SHP77 treated with DMSO at 0.1 percent for 48 hours (cell line): ENCODE measurements around the gene MARCHF2.

Source experiments
- DNase-seq: peaks from one replicate; lab custom pipeline; 2025; lab: John Stamatoyannopoulos, UW

The MARCHF2 gene

DNA sequence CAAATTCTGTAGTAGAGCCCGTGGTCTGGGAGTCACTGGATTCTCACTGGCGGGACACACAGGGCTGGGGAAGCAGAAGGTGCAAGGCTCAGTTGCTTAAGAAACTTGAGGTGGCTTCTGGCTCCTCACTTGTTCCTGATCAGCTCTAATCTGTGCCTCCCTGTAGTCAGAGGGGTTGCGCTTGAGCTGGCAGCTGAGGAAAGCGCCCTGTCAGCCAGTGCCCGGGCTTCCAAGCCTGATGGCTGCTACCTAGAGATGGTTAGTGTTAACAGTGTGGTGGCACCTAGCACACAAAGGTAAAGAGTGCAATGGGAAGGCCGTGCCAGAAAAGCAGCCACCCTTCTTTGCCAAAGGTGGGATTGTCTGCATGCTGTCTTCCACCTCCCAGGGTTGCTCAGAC is 40.5 kb downstream of the MARCHF2 start:
- no peak for DNase-seq

DNA sequence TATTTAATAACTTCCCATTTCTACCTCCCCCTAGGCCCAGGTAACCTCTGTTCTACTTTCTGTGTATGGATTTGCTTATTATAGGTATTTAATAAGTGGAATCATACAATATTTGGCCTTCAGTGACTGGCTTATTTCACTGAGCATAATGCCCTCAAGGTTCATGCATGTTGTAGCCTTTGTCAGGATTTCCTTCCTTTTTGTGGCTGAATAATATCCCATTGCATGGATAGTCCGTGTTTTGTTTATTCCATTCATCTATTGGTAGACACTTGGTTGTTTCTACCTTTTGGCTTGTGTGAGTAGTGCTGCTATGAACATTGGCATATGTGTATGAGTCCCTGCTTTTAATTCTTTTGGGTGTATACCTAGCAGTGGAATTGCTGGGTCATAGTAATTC is 41.1 kb downstream of the MARCHF2 start:
- DNase-seq: no peak

- no peak for DNase-seq
These were observed 41.9 kb downstream of the MARCHF2 start for GRCh38 chr19:8455018-8455417.

DNA sequence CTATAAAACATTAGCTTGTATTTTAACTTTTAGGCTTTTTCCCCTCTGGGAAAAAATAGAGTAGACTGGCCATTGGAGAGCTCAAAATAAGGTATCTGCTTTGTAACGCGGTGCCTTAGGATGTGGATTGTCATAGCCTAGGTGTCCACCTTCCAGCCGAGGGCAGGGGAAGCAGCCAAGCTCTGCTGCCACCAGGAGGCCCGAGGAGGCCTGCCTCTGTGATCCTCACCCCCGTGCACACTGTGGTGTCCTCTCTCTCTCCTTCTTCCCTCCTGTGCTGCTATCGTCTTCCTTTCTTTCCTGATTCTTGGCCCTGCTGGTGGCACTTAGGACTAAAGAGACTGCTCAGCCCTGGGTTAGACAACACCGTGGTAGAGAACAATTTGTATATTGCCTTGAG is 43.0 kb downstream of the MARCHF2 start:
- DNase-seq: no peak

- DNase-seq: no peak
These were observed 44.1 kb downstream of the MARCHF2 start for GRCh38 chr19:8457209-8457608.

DNA sequence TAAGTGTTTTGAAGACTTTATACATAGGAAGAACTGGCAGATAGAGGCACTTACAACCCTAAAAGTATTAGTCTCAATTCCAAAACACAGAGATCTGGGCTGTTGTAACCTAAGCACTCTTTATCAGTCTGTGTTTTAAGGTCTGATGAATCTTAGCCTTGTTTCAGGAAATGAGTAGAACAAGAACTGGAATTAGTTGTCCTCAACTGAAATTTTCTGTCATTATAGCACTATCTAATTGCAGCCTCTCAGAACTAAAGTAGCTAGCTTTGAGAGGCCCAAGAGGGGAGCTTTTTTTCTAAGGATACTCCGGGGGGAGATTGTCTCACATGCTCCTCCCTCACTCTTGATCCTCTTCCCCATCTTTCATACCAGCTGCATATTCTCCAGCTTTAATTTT is 44.7 kb downstream of the MARCHF2 start:
- no peak for DNase-seq

- no peak for DNase-seq
These were observed 45.3 kb downstream of the MARCHF2 start for GRCh38 chr19:8458380-8458779.

DNA sequence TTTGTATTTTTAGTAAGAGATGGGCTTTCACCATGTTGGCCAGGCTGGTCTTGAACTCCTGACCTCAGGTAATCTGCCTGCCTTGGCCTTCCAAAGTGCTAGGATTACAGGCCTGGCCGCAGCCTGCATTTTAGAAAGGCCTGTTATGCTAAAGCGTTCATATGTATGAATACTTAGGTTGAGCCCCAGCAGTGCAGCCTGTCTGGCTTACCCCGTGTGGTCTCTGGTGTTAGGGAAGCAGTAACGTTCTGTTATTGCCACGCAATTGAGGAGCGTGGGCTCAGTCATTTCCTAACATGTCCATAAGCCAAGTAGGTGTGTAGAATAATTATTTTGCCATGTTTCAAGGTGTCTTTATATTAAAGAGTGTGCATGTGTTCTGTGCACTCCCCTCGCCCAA is 46.0 kb downstream of the MARCHF2 start:
- DNase-seq: no peak

- no peak for DNase-seq
These were observed 46.6 kb downstream of the MARCHF2 start for GRCh38 chr19:8459520-8460270.

GRCh38 chr19:8460516-8461298 is 47.6 kb downstream of the MARCHF2 start:
- DNase-seq: no peak

GRCh38 chr19:8461376-8461775 is 48.3 kb downstream of the MARCHF2 start:
- no peak for DNase-seq

GRCh38 chr19:8461891-8462290 is 48.8 kb downstream of the MARCHF2 start:
- no peak for DNase-seq

GRCh38 chr19:8462571-8462970 is 49.5 kb downstream of the MARCHF2 start:
- DNase-seq: no peak

- no peak for DNase-seq
These were observed 50.3 kb downstream of the MARCHF2 start for GRCh38 chr19:8463365-8463764.

DNA sequence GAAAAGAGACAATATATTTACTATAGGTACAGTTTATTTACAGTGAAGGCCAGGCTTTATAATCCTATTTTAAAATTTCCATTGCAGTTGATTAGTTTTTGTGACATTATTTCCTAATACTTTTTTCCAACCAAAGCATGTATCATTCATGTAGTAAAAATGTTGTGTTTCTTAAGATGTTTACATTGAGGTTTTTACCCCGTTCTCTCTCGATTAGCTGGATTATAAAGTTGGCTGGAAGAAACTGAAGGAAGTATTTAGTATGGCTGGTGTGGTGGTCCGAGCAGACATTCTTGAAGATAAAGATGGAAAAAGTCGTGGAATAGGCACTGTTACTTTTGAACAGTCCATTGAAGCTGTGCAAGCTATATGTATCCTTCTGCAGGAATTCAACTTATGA is 52.9 kb downstream of the MARCHF2 start:
- DNase-seq: no peak

DNA sequence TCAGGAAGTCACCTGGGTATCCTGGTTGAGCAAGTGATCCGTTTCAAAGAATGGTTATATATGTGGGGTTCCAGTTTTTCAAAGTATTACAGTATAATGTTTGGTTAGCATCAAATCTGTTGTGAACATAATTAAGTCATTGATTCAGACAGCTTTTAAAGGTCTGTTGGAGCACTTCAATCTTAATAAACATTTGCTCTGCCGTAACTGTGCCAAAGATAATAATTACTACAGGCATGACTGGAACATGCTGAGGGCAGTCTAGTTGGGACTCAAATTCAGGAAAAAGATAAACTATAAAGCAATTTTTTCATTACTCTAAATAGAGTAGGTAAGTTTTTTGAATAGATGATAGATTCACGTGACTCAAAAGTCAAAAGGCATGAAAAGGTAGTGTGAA is 55.0 kb downstream of the MARCHF2 start:
- DNase-seq: no peak

- no peak for DNase-seq
These were observed 55.8 kb downstream of the MARCHF2 start for GRCh38 chr19:8468761-8469373.

DNA sequence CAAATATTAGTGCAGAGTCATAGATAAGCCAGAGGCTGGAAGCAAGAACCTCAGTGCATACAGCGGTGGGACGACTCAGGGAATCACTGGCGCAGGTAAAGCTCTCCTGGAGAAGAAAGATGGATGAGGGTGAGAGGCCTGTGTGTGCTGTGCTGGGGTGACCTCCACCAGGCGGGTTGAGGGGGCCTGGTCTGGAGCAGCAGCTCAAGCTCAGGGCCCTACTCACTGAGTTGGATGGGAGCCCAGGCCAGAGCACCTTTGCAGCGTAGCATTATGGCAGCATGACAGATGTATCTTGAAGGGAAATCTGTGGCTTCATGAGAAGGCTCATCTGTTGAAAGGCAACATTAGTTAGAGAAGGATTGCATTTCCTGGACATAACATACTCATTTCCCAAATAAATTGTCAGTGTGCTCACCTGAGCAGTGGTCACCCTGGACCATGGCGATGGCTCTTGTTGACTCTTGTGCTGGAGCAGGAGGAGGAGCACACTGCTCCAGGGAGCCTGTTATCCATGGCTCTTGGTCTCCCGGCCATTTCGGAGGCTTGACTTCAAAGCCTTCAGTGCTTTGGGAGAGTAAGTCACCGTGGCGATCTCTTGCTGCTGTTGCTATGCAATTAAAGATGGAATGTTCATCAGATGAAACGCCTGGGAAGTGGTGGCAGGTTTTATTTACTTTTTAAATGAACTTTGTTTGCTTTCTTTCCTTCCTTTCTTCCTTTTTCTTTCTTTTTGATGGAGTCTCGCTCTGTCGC is 56.7 kb downstream of the MARCHF2 start:
- DNase-seq: no peak

- DNase-seq: no peak
These were observed 60.8 kb downstream of the MARCHF2 start for GRCh38 chr19:8473648-8474476.

DNA sequence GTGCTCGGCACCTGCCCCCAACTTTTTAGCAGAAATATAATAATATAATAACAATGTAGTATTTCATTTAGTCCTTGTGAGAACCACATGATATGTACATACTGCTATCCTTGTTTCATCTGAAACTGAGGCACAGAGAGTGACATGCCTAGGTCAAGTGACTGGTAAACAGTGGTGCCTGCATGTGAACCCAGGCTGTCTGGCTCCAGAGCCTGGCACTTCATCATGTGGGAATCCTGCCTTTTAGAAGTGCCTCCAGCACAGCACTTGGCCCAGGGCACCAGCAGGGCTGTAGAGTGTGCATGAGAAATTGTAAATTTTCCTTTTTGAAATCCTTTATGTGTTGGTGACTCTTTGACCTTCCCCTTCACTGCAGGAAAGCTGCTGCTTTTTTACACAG is 61.9 kb downstream of the MARCHF2 start:
- DNase-seq: no peak

- DNase-seq: no peak
These were observed 63.4 kb downstream of the MARCHF2 start for GRCh38 chr19:8476524-8476923.

- DNase-seq: no peak
These were observed 64.8 kb downstream of the MARCHF2 start for GRCh38 chr19:8477889-8478288.
